Nephron (organoid): ENCODE data around the gene ADH1A.
"Not testable (repeated sequence)": the region's sequence is repeated elsewhere in the genome, so short reads cannot be mapped to it uniquely, and the experiment has no call there.

Experiments
- H3K27ac Mint-ChIP-seq, 3 experiments: 2 replicates each; pipeline ENCODE4 v1.8.0; 2020; ENCODE audit warnings: mixed read lengths in 3 of 3, mild to moderate bottlenecking in 2 of 3, moderate library complexity in 1 of 3
- H3K27me3 Mint-ChIP-seq: 2 replicates; pipeline ENCODE4 v1.8.0; 2021; ENCODE audit warnings: low read depth, mild to moderate bottlenecking, moderate library complexity, mixed read lengths
- H3K36me3 Mint-ChIP-seq: 2 replicates; pipeline ENCODE4 v1.8.0; 2020; ENCODE audit warnings: low read depth, mixed read lengths
- H3K4me1 Mint-ChIP-seq: 2 replicates; pipeline ENCODE4 v1.8.0; 2020; ENCODE audit warnings: mixed read lengths
- H3K4me3 Mint-ChIP-seq, 3 experiments: 2 replicates each; pipeline ENCODE4 v1.8.0; 2020; ENCODE audit warnings: mild to moderate bottlenecking in 3 of 3, mixed read lengths in 3 of 3, moderate library complexity in 2 of 3
- H3K9me3 Mint-ChIP-seq: 2 replicates; pipeline ENCODE4 v1.8.0; 2020; ENCODE audit warnings: mixed read lengths
- CTCF ChIP-seq, 3 experiments: fragments of 200-600 bp; sonication (generic); IDR thresholded peaks; one replicate each; pipeline ENCODE4 v1.5.0; 2021; ENCODE audit warnings: antibody characterized with exemption in 3 of 3; ENCODE audit not compliant: unreplicated experiment in 3 of 3

ADH1A gene

DNA sequence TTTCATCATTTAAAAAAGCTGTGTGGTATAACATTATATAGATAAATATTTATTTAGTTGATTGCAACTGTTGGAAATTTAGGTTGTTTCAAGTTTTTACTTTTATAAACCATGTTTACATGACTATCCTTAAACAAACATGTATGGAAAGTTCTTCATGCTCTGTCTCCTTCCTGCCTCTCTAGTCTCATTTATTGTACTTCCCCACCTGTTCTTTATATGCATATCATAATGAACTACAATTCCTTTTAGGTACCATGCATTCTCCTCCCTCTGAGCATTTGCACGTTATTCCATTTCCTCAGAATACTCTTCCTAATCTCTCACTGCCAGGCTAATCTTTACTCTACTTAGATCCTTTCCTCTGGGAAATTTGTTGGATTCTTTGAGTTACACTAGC is 54.8 kb downstream of the ADH1A start:
- Mint-ChIP-seq H3K4me3 (no peak overlapping the region), H3K36me3 (no peaks in the 10 kb centered on the region), H3K27me3 (no peaks in the 10 kb centered on the region), H3K9me3 (peaks cover 20% of the 10 kb centered on the region), H3K27ac (no peak overlapping the region), H3K4me1 (no peaks in the 10 kb centered on the region)
- TF ChIP-seq CTCF (IDR thresholded peaks at IDR 0.05; ENCODE audit: unreplicated experiment in 3 of 3): no peak

- Mint-ChIP-seq H3K4me3 (no peak overlapping the region), H3K27ac (no peak overlapping the region), H3K4me1 (no peaks in the 10 kb centered on the region), H3K36me3 (no peaks in the 10 kb centered on the region), H3K27me3 (no peaks in the 10 kb centered on the region), H3K9me3 (peaks cover 26% of the 10 kb centered on the region)
- no peak for TF ChIP-seq CTCF (IDR thresholded peaks at IDR 0.05; ENCODE audit: unreplicated experiment in 3 of 3)
Observed at GRCh38 chr4:99234331-99235010, 56.3 kb downstream of the ADH1A start.

DNA sequence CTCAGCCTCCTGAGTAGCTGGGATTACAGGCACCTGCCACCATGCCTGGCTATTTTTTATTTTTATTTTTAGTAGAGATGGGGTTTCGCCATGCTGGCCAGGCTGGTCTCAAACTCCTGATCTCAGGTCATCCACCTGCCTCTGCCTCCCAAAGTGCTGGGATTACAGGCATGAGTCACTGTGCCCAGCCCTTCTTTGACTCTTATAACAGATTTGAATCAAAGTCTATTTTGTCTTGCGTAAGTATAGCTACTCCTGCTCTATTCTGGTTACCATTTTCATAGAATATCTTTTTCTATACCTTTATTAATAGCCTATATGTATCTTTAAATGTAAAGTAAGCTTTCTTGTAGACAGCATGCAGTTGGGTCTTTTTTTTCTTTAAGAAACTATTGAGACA is 57.4 kb downstream of the ADH1A start:
- H3K36me3 Mint-ChIP-seq, H3K27me3 Mint-ChIP-seq, H3K4me1 Mint-ChIP-seq, H3K27ac Mint-ChIP-seq, H3K4me3 Mint-ChIP-seq: not testable (repeated sequence)
- peaks cover 30% of the 10 kb centered on the region for H3K9me3 Mint-ChIP-seq

GRCh38 chr4:99228706-99229105 is 62.1 kb downstream of the ADH1A start:
- H3K27me3 Mint-ChIP-seq, H3K36me3 Mint-ChIP-seq, H3K4me3 Mint-ChIP-seq, H3K27ac Mint-ChIP-seq, H3K4me1 Mint-ChIP-seq: not testable (repeated sequence)
- peaks cover 31% of the 10 kb centered on the region for H3K9me3 Mint-ChIP-seq

GRCh38 chr4:99227646-99228045 is 63.1 kb downstream of the ADH1A start:
- not testable (repeated sequence) for H3K4me3 Mint-ChIP-seq, H3K27me3 Mint-ChIP-seq, H3K36me3 Mint-ChIP-seq, H3K4me1 Mint-ChIP-seq, H3K27ac Mint-ChIP-seq
- peaks cover 34% of the 10 kb centered on the region for H3K9me3 Mint-ChIP-seq
